Activated CD4-positive, alpha-beta T cell treated with anti-CD3 and anti-CD28 coated beads for 24 hours (primary cell): Measurements from ENCODE around the gene KIAA0040.
"Not testable (repeated sequence)": the region's sequence is repeated elsewhere in the genome, so short reads cannot be mapped to it uniquely, and the experiment has no call there.

Experiments used
- DNase-seq, 2 donors: peaks; one replicate each; pipeline ENCODE4 v3.0.0-alpha.2; 2020; ENCODE audit warnings: low read depth in 2 of 2

The KIAA0040 gene

GRCh38 chr1:175137369-175137768 lies 55.2 kb downstream of the KIAA0040 start:
- DNase-seq, result no peak

- DNase-seq, result no peak
Measured at GRCh38 chr1:175136246-175136645, 56.3 kb downstream of the KIAA0040 start.

DNA sequence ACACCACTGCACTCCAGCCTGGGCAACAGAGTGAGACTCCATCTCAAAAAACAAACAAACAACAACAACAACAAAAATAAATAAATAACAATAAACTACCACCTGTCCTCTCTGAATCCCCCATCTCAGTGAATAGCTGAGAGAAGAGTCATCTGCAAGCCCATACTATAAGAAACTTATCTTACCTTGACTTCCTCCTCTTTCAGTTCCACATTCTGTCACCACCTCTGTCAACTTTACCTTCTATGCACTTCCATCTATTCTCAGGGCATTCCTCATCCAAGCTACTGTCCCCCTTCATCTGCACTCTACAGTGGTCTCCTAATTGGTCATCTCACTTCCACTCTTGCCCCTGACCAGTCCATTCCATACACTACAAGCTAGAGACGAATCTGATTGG lies 58.1 kb downstream of the KIAA0040 start:
- no peak for DNase-seq

GRCh38 chr1:175133673-175134435 lies 58.7 kb downstream of the KIAA0040 start:
- DNase-seq, result no peak

DNA sequence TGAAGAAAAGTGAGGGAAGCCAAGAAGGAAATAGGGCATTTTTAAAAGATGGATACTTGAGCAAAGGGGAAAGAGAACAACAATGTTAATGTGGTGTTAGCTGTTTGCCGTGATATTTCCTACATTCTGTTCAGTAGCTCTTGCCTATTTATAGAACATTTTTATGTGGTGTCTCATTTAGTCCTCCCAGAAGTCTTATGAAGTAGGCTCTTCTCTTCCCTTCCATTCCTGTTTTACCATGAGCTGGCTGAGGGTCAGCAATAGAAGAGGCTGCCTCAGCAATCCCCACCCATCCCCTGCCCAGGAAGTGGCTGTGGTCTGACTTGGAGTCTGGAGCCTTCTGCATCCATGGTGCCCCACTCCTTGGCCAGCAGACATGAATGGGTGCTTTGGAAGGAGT lies 60.1 kb downstream of the KIAA0040 start:
- DNase-seq, result no peak

- no peak for DNase-seq
Measured at GRCh38 chr1:175131095-175131494, 61.5 kb downstream of the KIAA0040 start.

GRCh38 chr1:175130649-175131045 lies 61.9 kb downstream of the KIAA0040 start:
- DNase-seq, result no peak

DNA sequence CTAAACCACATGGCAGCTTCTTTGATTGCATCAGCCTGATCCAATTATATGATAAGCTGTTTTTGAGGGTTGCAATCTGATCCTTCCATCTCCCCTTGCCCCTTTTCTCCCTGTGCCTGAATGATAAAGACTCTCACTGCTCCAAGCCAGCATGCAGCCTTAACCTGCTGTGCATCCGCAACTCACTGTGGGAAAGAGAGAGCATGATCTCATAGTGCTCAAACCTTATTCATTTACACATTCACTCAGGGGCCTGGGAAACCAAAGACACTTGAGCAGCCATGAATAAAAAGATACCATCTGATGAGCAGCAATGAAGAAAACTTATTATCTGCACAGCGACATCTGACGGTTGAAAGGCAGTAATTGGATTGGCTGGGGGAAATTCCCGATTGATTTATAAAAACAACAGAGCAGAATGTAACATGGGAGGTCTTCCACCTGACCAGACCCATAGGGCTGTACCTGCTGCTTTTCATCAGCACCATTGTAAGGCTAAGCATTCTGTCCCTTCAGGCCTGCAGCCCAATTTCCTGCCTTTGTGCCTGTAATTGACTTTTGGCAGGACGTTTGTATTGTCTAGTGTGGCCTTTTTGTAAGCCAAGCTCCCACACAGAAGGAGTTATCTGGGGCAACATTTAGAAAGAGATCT lies 62.5 kb downstream of the KIAA0040 start:
- DNase-seq, result no peak

GRCh38 chr1:175129644-175129996 lies 63.0 kb downstream of the KIAA0040 start:
- DNase-seq, result no peak

DNA sequence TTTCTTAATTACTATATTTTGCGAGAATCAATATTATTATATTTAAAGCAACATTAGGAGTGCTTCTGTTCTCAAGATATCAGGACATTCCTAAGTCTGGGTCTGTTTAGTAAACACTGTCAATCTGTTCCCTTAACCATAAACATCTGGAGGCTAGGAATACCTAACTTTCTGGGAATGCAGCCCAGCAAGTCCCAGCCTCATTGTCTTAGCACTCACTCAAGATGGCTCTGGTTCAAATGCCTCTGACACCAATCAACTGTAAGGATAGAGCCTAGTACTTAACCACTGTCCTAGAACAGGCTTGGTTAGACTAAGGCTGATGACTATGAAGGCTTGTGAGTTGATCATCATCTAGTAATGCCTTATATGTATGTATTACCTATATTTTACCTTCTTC lies 63.4 kb downstream of the KIAA0040 start:
- DNase-seq, result no peak

- no peak for DNase-seq
Measured at GRCh38 chr1:175128523-175128922, 64.1 kb downstream of the KIAA0040 start.

- no peak for DNase-seq
Measured at GRCh38 chr1:175127565-175127964, 65.0 kb downstream of the KIAA0040 start.

DNA sequence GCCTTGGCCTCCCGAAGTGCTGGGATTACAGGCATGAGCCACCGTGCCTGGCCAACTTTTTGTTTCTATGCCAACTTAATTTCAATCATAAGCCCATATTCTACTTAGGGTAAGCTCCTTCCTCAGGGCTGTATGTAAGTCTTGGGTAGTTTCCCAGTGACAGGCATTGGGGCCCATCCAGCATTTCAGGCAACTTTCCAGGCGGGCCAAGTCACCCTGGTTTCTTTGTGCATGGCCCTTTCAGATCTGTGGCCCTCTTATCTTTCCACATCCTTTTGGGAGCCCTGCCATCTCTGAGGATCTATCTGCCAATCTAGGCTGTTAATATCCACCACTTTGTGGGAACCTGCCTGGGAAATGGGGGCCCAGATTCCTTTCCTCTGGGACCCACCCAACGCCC lies 66.2 kb downstream of the KIAA0040 start:
- DNase-seq, result no peak

GRCh38 chr1:175124861-175125260 lies 67.7 kb downstream of the KIAA0040 start:
- no peak for DNase-seq

DNA sequence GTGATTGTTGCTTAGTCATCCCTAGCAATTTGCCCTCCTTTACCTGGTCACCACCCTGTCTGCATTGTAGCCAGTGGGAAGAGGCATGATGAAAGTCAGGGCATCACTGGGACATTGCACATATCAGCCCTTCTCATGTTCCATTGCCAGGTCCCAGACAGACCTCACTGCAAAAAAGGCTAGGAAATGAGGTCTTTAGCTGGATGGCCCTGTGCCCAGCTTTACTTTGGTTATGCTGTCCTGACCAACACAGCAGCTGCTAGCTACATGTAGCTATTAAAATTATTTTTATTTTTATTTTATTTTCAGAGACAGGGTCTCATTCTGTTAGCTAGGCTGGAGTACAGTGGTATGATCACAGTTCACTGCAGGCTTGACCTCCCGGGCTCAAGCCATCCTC lies 72.1 kb downstream of the KIAA0040 start:
- DNase-seq, result no peak

GRCh38 chr1:175118375-175119367 lies 73.9 kb downstream of the KIAA0040 start:
- DNase-seq, result no peak

- no peak for DNase-seq
Measured at GRCh38 chr1:175116903-175117302, 75.7 kb downstream of the KIAA0040 start.

DNA sequence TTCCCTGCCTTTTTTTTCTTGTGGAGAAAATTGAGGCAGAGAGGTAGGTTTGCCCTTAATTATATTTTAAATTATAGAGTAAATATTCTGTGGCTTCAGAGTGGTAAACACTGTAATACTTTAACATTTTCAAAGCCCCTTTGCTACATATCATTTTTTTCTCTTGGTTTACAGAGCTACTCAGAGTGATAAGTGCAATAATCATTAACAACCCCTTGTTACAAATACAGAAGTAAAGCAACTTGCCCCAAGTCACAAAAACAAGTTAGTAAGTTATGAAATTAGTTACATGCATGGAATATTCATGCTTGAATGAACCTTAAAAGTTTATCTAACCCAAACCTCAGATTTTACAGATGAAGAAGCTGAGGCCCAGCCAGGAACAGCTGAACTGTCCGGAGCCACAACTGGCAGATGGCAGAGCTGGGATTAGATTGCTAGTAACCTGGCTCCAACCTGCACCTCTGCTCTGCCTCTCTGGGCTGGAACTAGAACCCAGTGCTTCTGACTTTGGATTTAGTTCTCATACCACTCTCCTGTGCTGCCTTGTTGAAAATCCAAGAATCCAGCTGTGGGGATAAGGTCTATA lies 76.3 kb downstream of the KIAA0040 start:
- DNase-seq, result no peak

DNA sequence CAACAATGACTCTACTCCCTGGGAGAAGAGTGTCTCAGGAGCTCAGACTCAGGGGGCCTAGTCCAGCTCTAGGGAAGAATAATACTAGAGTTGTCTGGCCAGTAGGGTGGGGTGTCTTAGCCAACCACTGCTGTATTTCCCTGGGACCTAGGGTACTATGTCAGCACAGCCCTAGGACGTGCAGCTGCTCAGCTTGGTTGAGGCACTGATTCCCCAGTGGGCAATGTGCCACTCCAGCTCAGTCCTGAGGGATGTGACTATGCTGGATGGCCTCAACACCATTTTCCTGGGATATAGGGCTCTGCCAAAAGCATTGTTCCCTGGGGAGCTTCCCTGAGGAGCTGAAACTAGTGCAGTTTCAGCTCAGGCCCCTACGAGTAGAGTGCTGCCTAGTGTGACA lies 77.6 kb downstream of the KIAA0040 start:
- DNase-seq, result no peak

DNA sequence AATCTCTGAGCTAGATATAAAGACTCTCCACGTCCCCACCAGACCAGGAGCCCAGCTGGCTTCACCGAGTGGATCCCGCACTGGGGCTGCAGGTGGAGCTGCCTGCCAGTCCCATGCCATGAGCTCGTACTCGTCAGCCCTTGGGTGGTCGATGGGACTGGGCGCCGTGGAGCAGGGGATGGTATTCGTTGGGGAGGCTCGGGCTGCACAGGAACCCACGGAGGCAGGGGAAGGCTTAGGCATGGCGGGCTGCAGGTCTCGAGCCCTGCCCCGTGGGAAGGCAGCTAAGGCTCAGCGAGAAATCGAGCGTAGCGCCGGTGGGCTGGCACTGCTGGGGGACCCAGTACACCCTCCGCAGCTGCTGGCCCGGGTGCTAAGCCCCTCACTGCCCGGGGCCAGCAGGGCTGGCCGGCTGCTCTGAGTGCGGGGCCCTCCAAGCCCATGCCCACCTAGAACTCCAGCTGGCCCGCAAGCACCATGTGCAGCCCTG lies 84.2 kb downstream of the KIAA0040 start:
- not testable (repeated sequence) for DNase-seq
